D721Med (cell line): ENCODE measurements around the gene UGT1A8.

Experiments used
- DNase-seq: peaks from one replicate; pipeline ENCODE4 v3.0.0; 2011; ENCODE audit warnings: low spot score; ENCODE audit not compliant: insufficient read length
- FAIRE-seq: peaks from 2 replicates; lab custom pipeline; 2011; peaks lifted over from hg19 to GRCh38; lab: Jason Lieb, UNC
- TF ChIP-seq, protein P1 (sequence below): IDR thresholded peaks from 2 replicates; pipeline ENCODE4 v1.5.1; 2012; ENCODE audit warnings: mild to moderate bottlenecking, control low read depth; ENCODE audit not compliant: insufficient read depth; ENCODE audit errors: missing control alignments

UGT1A8 gene

GRCh38 chr2:233658610-233659009, 41.2 kb downstream of the UGT1A8 start:
- TF ChIP-seq, protein P1, sequence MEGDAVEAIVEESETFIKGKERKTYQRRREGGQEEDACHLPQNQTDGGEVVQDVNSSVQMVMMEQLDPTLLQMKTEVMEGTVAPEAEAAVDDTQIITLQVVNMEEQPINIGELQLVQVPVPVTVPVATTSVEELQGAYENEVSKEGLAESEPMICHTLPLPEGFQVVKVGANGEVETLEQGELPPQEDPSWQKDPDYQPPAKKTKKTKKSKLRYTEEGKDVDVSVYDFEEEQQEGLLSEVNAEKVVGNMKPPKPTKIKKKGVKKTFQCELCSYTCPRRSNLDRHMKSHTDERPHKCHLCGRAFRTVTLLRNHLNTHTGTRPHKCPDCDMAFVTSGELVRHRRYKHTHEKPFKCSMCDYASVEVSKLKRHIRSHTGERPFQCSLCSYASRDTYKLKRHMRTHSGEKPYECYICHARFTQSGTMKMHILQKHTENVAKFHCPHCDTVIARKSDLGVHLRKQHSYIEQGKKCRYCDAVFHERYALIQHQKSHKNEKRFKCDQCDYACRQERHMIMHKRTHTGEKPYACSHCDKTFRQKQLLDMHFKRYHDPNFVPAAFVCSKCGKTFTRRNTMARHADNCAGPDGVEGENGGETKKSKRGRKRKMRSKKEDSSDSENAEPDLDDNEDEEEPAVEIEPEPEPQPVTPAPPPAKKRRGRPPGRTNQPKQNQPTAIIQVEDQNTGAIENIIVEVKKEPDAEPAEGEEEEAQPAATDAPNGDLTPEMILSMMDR, result no peak
- FAIRE-seq (no peak), DNase-seq (no peak)

- DNase-seq (no peak), FAIRE-seq (no peak)
- TF ChIP-seq, protein P1, result no peak
Measured at GRCh38 chr2:233663911-233664310, 46.5 kb downstream of the UGT1A8 start.

DNA sequence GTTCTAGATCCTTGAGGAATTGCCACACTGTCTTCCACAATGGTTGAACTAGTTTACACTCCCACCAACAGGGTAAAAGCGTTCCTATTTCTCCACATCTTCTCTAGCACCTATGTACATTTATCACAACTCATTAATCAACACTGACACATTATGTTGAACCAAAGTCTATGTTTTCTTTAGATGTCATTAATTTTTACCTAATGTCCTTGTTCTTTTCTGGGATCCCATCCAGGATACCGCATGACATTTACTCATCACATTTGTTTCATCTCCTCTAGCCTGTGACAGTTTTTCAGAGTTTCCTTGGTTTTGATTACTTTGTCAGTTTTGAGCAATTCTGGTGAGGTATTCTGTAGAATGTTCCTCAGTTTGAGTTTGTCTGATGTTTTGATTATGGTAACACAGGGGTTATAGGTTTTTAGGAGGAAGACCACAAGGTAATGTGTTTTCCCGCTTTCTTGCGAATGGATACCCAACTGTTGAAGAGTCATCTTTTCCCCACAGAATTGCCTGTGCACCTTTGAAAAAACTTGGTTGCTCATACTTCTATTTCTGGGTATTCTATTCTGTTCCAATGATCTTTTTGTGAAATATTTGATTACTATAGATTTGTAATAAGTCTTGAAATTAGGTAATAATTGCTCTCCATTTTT, 51.3 kb downstream of the UGT1A8 start:
- FAIRE-seq (no peak), DNase-seq (no peak)
- TF ChIP-seq, protein P1, result no peak

DNA sequence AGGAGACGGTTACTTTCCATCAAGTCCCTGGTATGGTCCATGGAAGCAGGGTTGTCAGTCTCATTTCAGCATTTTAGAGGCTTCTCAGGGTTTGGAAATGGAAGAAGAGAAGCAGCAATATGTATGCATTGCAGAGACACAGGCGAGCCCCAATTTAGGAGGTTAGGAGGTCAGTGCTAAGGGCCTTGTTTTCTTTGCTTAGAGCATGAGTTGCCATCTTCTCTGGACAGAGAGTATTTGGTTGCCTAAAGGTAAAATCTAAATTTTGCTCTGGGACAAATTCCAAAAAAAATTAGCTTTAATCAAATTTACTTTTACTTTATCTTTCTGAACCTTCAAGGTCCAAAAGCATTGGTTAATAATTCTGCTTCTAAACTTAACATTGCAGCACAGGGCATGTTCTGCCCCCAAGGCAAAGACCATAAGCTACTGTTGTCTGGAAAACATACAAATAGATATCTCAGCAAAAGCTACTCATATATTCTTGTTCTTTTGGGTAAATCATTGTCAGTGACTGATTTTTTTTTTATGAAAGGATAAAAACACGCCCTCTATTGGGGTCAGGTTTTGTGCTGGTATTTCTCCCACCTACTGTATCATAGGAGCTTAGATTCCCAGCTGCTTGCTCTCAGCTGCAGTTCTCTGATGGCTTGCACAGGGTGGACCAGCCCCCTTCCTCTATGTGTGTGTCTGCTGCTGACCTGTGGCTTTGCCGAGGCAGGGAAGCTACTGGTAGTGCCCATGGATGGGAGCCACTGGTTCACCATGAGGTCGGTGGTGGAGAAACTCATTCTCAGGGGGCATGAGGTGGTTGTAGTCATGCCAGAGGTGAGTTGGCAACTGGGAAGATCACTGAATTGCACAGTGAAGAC, 54.1 kb downstream of the UGT1A8 start, which contains the start of gene UGT1A9:
UGT1A9 (plus strand) TSS at position 609 of the 872 bp plus-strand sequence; CDS start at position 646, 37 bp downstream.
- TF ChIP-seq, protein P1, result no peak
- no peak for FAIRE-seq
- no peak for DNase-seq

DNA sequence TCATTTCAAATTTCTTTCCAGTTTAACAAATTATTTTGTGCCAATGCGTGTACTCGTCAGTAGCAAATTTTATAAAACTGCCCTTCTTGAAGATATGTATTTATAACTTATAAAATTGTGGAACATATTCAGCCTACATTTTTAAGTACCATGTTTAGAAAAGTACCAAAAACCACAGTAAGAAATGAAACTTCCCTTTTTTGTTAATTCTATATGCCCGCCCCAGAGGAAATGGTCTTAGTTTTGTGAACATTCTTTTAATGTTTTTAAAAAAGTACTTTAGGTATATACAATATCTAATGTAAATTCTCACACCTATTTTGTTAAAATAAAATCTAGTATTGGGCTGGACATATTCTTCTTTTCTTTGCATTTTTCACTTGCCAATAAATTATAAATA, 55.5 kb downstream of the UGT1A8 start:
- DNase-seq (no peak), FAIRE-seq (no peak)
- TF ChIP-seq, protein P1, result no peak

DNA sequence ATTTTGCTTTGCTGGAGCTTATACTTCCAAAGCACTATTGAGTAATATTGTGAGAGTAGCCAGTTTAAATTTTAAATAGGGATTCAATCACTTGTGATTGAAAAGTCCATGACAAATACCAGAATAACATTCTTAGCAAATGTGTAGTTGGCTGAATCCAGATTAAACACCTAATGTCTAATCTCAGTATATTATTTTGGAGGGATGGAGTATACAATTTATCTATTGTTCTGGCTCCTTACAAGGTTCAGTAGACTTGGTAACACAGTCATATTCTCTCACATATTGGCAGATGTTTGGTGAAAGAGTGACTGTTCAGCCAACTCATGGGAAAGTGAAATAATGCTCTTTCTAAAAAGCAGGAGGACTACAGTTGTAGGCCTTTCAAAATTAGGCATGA, 56.5 kb downstream of the UGT1A8 start:
- no peak for FAIRE-seq
- TF ChIP-seq, protein P1, result no peak
- DNase-seq, result no peak
